Activated naive CD4-positive, alpha-beta T cell treated with anti-CD3 and anti-CD28 coated beads for 36 hours (primary cell): ENCODE results near the gene PDZD7. TPM values are rescaled to one million over a fixed set of nuclear protein-coding genes. Genes with fewer than 3 reads are reported as not detected.

Source experiments
- CTCF ChIA-PET: fragments of 350-600 bp; sonication (Branson Sonifier 250); formaldehyde crosslinking; loops from one replicate; lab custom pipeline; 2021; ENCODE audit warnings: antibody characterized with exemption; lab: Charles Lee
- DNase-seq: peaks from one replicate; pipeline ENCODE4 v3.0.0-alpha.2; 2020
- H3K27ac Mint-ChIP-seq: one replicate; pipeline ENCODE4 v1.8.0; 2021; ENCODE audit warnings: mild to moderate bottlenecking, mixed read lengths
- H3K27me3 Mint-ChIP-seq: one replicate; pipeline ENCODE4 v1.8.0; 2021; ENCODE audit warnings: low read depth, mixed read lengths
- H3K36me3 Mint-ChIP-seq: one replicate; pipeline ENCODE4 v1.8.0; 2021; ENCODE audit warnings: low read depth, mixed read lengths
- H3K4me1 Mint-ChIP-seq: one replicate; pipeline ENCODE4 v1.8.0; 2021; ENCODE audit warnings: low read depth, mixed read lengths
- H3K4me3 Mint-ChIP-seq: one replicate; pipeline ENCODE4 v1.8.0; 2021; ENCODE audit warnings: mild to moderate bottlenecking, moderate library complexity, mixed read lengths
- H3K9me3 Mint-ChIP-seq: one replicate; pipeline ENCODE4 v1.8.0; 2021; ENCODE audit warnings: mixed read lengths
- intact Hi-C: fragments of 100-400 bp; cut with micrococcal nuclease; formaldehyde crosslinking; loops from one replicate; pipeline ENCODE4 v1.15.1; 2023
- total RNA-seq, 2 experiments: library from RNA; stranded (reverse); gene quantifications; one replicate each; pipeline ENCODE4 v1.2.3, GENCODE V29; 2021

Gene PDZD7
- total RNA-seq, 2 experiments from 2014 or later = 0.37 to 0.62 TPM

DNA sequence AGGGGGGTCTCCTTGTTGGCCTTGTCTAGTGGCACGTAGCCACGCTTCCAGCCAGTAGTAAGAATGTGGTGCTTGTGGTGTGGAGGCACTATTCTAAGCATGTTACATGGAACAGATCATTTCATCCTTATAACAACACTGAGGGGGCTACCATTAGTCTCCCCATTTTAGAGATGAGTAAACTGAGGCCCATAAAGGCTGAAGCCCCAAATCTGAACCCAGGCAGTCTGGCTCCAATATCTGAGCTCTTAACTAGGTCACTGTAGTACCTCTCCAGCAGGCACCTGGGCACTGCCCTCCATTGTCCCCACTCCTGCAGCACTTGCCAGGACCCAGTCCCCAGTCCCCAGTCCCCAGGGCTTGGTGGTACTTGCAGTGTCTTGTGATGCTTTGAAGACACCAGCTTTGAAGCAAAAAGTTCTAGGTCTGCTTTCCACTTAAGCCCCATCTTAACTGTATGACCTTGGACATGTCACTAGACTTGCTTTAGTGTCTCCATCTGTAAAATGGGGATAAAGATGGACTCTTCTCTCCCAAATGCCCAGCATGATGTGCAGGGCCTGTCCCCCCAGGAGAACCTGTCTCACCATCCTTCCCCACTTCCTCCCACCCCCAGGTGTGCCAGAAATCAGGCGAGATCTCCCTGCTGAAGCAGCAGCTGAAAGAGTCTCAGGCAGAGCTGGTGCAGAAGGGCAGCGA is 24.9 kb downstream of the PDZD7 start:
- Mint-ChIP-seq H3K27me3 (no peaks in the 10 kb centered on the region), H3K36me3 (no peaks in the 10 kb centered on the region), H3K4me3 (no peak overlapping the region), H3K9me3 (no peaks in the 10 kb centered on the region), H3K4me1 (peaks cover 1% of the 10 kb centered on the region), H3K27ac (no peak overlapping the region)
- DNase-seq = no peak
- intact Hi-C loops = no loop called here
- CTCF ChIA-PET = interaction anchor here (0.5 to 4.6 kb wide), 6 partner anchors 9 to 444 kb away, joined by 3 to 30 read pairs (median 5); no protein-coding TSS in a partner anchor

DNA sequence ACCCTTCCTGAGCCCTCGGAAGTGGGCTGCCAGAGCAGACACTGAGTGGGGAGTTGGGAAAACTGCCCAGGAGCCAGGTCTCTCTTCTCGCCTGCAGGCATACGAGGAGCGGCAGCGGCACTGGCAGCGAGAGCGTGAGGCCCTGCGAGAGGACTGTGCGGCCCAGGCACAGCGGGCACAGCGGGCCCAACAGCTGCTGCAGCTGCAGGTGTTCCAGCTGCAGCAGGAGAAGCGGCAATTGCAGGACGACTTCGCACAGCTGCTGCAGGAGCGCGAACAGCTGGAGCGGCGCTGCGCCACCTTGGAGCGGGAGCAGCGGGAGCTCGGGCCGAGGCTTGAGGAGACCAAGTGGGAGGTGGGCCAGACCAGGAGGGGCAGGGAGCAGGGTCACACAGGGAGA is 25.6 kb downstream of the PDZD7 start:
- Mint-ChIP-seq H3K27ac (no peak overlapping the region), H3K4me1 (peaks cover 3% of the 10 kb centered on the region), H3K4me3 (no peak overlapping the region), H3K27me3 (no peaks in the 10 kb centered on the region), H3K9me3 (no peaks in the 10 kb centered on the region), H3K36me3 (no peaks in the 10 kb centered on the region)
- intact Hi-C loops = no loop called here
- no peak for DNase-seq
- CTCF ChIA-PET = interaction anchor here (0.5 to 4.6 kb wide), 3 partner anchors 9 to 69 kb away, joined by 3 to 30 read pairs (median 18); no protein-coding TSS in a partner anchor

GRCh38 chr10:101003639-101004206 is 27.2 kb downstream of the PDZD7 start:
- DNase-seq = no peak
- intact Hi-C loops = no loop called here
- peaks cover 4% of the 10 kb centered on the region for H3K4me1 Mint-ChIP-seq
- no peaks in the 10 kb centered on the region for H3K9me3 Mint-ChIP-seq
- CTCF ChIA-PET = interaction anchor here (0.8 to 3.5 kb wide), 8 partner anchors 9 to 72 kb away, joined by 3 to 18 read pairs (median 3); partner anchors contain the start of genes PDZD7 and SFXN3
- no peaks in the 10 kb centered on the region for H3K27me3 Mint-ChIP-seq
- H3K36me3 Mint-ChIP-seq = no peaks in the 10 kb centered on the region
- H3K4me3 Mint-ChIP-seq = no peak overlapping the region
- H3K27ac Mint-ChIP-seq = no peak overlapping the region

GRCh38 chr10:101002456-101002855 is 28.5 kb downstream of the PDZD7 start:
- intact Hi-C loops = no loop called here
- CTCF ChIA-PET = interaction anchor here (1.3 to 1.6 kb wide), 5 partner anchors 9 to 39 kb away, joined by 3 to 7 read pairs (median 6); no protein-coding TSS in a partner anchor
- peaks cover 10% of the 10 kb centered on the region for H3K4me1 Mint-ChIP-seq
- H3K4me3 Mint-ChIP-seq = no peak overlapping the region
- no peaks in the 10 kb centered on the region for H3K9me3 Mint-ChIP-seq
- H3K27ac Mint-ChIP-seq = no peak overlapping the region
- no peak for DNase-seq
- H3K36me3 Mint-ChIP-seq = no peaks in the 10 kb centered on the region
- H3K27me3 Mint-ChIP-seq = no peaks in the 10 kb centered on the region

- no peak for DNase-seq
- H3K36me3 Mint-ChIP-seq = no peaks in the 10 kb centered on the region
- no peaks in the 10 kb centered on the region for H3K9me3 Mint-ChIP-seq
- H3K27me3 Mint-ChIP-seq = no peaks in the 10 kb centered on the region
- CTCF ChIA-PET = interaction anchor here (0.5 to 6.4 kb wide), 4 partner anchors 15 to 65 kb away, joined by 3 to 94 read pairs (median 3); no protein-coding TSS in a partner anchor
- H3K4me3 Mint-ChIP-seq = no peak overlapping the region
- H3K27ac Mint-ChIP-seq = no peak overlapping the region
- H3K4me1 Mint-ChIP-seq = peaks cover 12% of the 10 kb centered on the region
- intact Hi-C loops = no loop called here
Observed at GRCh38 chr10:101001659-101002035, 29.3 kb downstream of the PDZD7 start.

- no peak for DNase-seq
- Mint-ChIP-seq H3K27me3 (no peaks in the 10 kb centered on the region), H3K9me3 (no peaks in the 10 kb centered on the region), H3K4me3 (peak overlapping the region; percentile 4), H3K36me3 (no peaks in the 10 kb centered on the region), H3K27ac (no peak overlapping the region), H3K4me1 (peaks cover 16% of the 10 kb centered on the region)
- CTCF ChIA-PET = interaction anchor here (0.5 to 6.4 kb wide), 3 partner anchors 16 to 66 kb away, joined by 3 to 94 read pairs (median 3); no protein-coding TSS in a partner anchor
- intact Hi-C loops = no loop called here
Observed at GRCh38 chr10:101000915-101001658, 29.8 kb downstream of the PDZD7 start.

GRCh38 chr10:101000127-101000914 is 30.6 kb downstream of the PDZD7 start:
- intact Hi-C loops = no loop called here

GRCh38 chr10:100999742-101000126 is 31.2 kb downstream of the PDZD7 start, which contains the start of gene LZTS2:
Gene LZTS2 (plus strand): TSS chr10:100999808. CDS start chr10:101002539, 2,731 bp downstream.
- Mint-ChIP-seq H3K4me1 (peaks cover 16% of the 10 kb centered on the region), H3K27me3 (no peaks in the 10 kb centered on the region), H3K9me3 (no peaks in the 10 kb centered on the region), H3K36me3 (peaks cover 1% of the 10 kb centered on the region), H3K4me3 (peak within 1 kb of the TSS; percentile 84), H3K27ac (peak within 1 kb of the TSS; percentile 82)
- no peak for DNase-seq
- intact Hi-C loops = loop anchor here (1.0 to 5.0 kb wide), 3 partner anchors 15 to 627 kb away; partner anchors contain the start of gene HIF1AN
- CTCF ChIA-PET = interaction anchor here (0.8 to 6.4 kb wide), 5 partner anchors 11 to 96 kb away, joined by 3 to 94 read pairs (median 5); partner anchors contain the start of genes MRPL43 and TWNK

More at GRCh38 chr10:101000127-101000914, 30.6 kb downstream of the PDZD7 start:
- no peaks in the 10 kb centered on the region for H3K27me3 Mint-ChIP-seq
- H3K4me1 Mint-ChIP-seq = peaks cover 16% of the 10 kb centered on the region
- CTCF ChIA-PET = interaction anchor here (1.1 to 6.4 kb wide), 3 partner anchors 12 to 62 kb away, joined by 5 to 94 read pairs (median 33); partner anchors contain the start of genes MRPL43 and TWNK
- H3K27ac Mint-ChIP-seq = no peak overlapping the region
- H3K4me3 Mint-ChIP-seq = peak overlapping the region; percentile 64
- no peak for DNase-seq
- H3K36me3 Mint-ChIP-seq = no peaks in the 10 kb centered on the region
- no peaks in the 10 kb centered on the region for H3K9me3 Mint-ChIP-seq

DNA sequence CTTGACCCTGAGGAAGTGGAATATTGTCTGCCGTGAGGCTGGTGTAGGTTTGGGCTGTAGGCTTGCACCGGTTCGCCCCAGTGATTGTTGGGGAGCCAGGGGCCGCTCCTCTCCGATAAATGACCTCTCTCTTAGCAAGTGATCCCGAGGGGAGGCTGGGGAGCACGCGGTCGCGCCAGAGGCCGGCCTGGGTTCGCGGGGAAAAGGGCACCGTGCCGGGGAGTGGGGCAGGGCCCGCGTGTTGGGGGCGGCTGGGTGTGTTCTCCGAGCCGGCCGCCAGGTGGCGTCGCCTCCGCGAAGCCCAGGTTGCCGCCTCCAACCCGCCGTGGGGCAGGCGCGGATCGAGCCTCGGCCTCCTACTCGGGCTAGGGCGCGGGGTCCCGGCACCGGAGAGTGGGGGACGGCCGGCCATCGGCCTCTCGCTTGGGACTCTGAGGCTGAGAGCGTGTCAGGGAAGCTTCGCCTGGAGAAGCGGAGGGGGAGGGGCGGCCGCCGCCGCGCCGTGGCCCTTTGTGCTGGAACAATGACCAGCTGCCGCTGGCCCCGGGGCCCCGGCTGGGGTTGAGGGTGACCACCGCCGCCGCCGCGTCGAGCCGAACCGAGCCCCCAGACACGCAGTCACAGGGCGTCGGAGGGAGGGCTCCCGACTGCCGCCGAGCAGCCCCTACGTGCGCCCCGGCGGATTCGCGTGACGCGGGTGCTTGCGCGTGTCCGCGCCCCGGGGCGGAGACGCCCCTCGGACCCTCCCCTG is 31.8 kb downstream of the PDZD7 start:
- CTCF ChIA-PET = interaction anchor here (0.8 to 6.4 kb wide), 10 partner anchors 8 to 96 kb away, joined by 3 to 94 read pairs (median 8); partner anchors contain the start of genes MRPL43, PDZD7, SFXN3 and TWNK
- Mint-ChIP-seq H3K4me1 (peaks cover 18% of the 10 kb centered on the region), H3K4me3 (peak overlapping the region; percentile 84), H3K9me3 (no peaks in the 10 kb centered on the region), H3K27ac (peak overlapping the region; percentile 82), H3K27me3 (no peaks in the 10 kb centered on the region), H3K36me3 (peaks cover 5% of the 10 kb centered on the region)
- DNase-seq = peak; percentile 73
- intact Hi-C loops = loop anchor here (1.0 to 5.0 kb wide), 4 partner anchors 15 to 627 kb away; partner anchors contain the start of genes HIF1AN, PDZD7 and SFXN3

DNA sequence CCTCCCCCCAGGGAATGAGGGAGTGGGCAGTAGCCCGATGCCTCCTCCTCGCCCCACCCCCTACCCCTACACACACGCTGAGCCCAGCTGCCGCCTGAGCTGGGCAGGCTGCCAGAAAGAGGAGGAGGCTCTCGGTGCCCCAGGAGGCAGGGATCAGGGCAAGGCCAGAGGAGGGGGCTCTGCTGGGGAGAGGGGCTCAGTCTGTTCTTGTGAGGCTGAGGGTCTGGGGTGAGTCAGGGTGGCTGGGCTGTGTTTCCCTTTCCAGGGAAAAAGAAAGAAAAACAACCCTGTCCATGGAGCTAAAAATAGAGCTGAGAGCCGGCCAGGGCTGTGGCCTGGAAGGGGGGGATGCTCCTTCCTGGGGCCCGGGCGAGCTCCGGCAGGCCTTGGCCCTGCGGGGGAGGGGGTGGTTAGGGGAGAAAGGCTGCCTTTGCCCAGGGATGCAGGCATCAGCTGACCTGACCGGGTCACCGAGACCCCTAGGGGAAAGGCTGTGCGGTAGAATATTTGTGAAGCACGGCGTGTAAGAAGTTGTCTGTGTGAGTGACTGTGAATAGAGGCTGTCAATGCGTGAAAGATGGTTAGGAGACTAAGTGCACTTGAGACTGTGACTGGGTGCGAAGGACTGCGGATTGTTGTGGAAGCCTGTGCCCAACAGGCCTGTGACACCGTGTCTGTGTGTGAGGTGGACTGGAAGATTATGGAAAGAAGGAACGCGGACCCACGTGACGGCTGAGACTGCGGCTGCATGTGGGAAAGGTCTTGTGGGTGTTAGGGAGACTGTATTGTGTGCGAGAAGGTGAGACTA is 32.5 kb downstream of the PDZD7 start:
- peaks cover 18% of the 10 kb centered on the region for H3K4me1 Mint-ChIP-seq
- CTCF ChIA-PET = interaction anchor here (0.8 to 6.4 kb wide), 22 partner anchors 9 to 101 kb away, joined by 3 to 94 read pairs (median 4); partner anchors contain the start of genes MRPL43, PDZD7, SFXN3 and SLF2
- H3K36me3 Mint-ChIP-seq = peaks cover 8% of the 10 kb centered on the region
- H3K4me3 Mint-ChIP-seq = peak overlapping the region; percentile 84
- H3K9me3 Mint-ChIP-seq = no peaks in the 10 kb centered on the region
- intact Hi-C loops = loop anchor here (1.0 to 5.0 kb wide), 3 partner anchors 33 to 626 kb away; partner anchors contain the start of genes HIF1AN, PDZD7 and SFXN3
- no peaks in the 10 kb centered on the region for H3K27me3 Mint-ChIP-seq
- peak overlapping the region; percentile 82 for H3K27ac Mint-ChIP-seq
- DNase-seq = peak; percentile 71
